ENCODE data around the gene LZIC. TPM values are rescaled to one million over a fixed set of nuclear protein-coding genes. Genes with fewer than 3 reads are reported as not detected.

The LZIC gene
- polyA plus RNA-seq, 1 experiment, result 9.1 TPM

DNA sequence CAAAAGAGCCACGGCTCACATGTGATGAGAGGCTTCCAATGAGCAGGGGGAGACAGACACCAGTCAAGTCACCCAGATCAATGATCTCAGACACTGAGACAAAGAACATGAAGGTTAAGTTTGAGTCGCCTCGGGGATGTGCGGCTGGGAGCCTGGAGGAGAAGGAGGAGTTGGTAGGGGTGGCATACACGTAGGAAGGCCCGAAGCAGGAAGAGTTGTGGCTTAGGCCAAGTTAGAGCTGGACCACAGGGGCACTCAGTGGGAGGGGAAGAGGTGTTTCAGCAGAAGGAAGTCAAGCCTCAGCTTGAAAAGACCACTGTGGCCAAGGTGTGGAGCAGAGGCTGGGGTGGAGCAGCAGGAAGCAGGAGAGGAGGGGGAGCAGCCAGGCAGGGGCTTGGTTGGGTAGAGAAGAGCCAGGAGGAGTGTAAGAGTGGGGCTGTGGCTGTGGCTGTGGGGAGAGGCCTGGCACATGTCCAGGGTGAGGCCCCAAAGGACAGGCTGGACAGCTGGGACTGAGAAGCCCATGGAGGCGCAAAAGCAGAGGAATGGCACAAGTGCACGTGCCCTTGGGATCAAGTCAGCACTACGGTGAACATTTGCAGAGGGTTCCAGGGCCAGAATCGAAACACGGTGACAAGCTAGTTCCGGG lies 60.8 kb downstream of the LZIC start:
- CTCF ChIA-PET, result no interaction called here
- Histone ChIP-seq H3K27me3 (ENCODE audit: control insufficient read depth, insufficient read depth, low read length) (no peaks in the 10 kb centered on the region), H3K36me3 (ENCODE audit: control insufficient read depth, insufficient read depth, low read length) (no peaks in the 10 kb centered on the region), H3K4me3 (ENCODE audit: low read depth, low read length) (no peak overlapping the region)
- TF ChIP-seq, protein P1, sequence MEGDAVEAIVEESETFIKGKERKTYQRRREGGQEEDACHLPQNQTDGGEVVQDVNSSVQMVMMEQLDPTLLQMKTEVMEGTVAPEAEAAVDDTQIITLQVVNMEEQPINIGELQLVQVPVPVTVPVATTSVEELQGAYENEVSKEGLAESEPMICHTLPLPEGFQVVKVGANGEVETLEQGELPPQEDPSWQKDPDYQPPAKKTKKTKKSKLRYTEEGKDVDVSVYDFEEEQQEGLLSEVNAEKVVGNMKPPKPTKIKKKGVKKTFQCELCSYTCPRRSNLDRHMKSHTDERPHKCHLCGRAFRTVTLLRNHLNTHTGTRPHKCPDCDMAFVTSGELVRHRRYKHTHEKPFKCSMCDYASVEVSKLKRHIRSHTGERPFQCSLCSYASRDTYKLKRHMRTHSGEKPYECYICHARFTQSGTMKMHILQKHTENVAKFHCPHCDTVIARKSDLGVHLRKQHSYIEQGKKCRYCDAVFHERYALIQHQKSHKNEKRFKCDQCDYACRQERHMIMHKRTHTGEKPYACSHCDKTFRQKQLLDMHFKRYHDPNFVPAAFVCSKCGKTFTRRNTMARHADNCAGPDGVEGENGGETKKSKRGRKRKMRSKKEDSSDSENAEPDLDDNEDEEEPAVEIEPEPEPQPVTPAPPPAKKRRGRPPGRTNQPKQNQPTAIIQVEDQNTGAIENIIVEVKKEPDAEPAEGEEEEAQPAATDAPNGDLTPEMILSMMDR (IDR thresholded peaks at IDR 0.05; ENCODE audit: insufficient read depth, low read depth, low read length), result no peak
- POLR2A ChIA-PET, result interaction anchor here (0.6 kb wide), 1 partner anchor 34 kb away, joined by 3 read pairs; no protein-coding TSS in a partner anchor
- no peak for DNase-seq (ENCODE audit: low read depth)

DNA sequence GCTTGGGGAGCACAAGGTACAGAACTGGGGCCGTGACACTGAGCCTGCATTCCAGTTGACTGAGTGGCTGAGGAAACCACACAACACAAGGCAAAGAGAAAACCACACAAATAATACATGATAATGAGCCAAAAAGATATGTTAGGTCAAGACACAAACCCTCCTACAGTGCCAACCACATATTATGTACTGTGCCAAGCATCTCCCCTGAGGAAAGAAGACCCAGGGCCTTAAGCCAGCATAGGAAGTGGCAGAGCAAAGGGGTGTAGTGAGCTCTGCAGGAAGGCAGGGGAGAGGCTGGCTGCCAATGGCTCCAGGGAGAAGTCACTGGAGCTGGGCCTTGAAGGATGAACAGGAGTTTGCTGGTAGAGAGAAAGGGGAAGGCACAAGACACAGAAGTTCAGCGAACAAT lies 61.3 kb downstream of the LZIC start:
- no peak for DNase-seq (ENCODE audit: low read depth)
- CTCF ChIA-PET, result no interaction called here
- H3K4me3 ChIP-seq (ENCODE audit: low read depth, low read length), result no peak overlapping the region
- no peaks in the 10 kb centered on the region for H3K27me3 ChIP-seq (ENCODE audit: control insufficient read depth, insufficient read depth, low read length)
- no peaks in the 10 kb centered on the region for H3K36me3 ChIP-seq (ENCODE audit: control insufficient read depth, insufficient read depth, low read length)
- POLR2A ChIA-PET, result interaction anchor here (0.6 kb wide), 1 partner anchor 35 kb away, joined by 3 read pairs; no protein-coding TSS in a partner anchor
- TF ChIP-seq, protein P1 (IDR thresholded peaks at IDR 0.05; ENCODE audit: insufficient read depth, low read depth, low read length), result no peak

Small RNA genes within 50 kb of the gene (small RNA-seq; reads per million reads assigned to genes)
- 2.7 reads per million, percentile 32 among the genes with 10 or more reads in this experiment for gene MIR5697 (ENCODE audit: insufficient read length, low read depth, low replicate concordance)

Other genes starting within 250 kb of the LZIC start
- 25.9 and 34.3 TPM in 2 replicates for gene CLSTN1, start 119.4 kb downstream of the LZIC start, polyA plus RNA-seq (2011; rRNA removed)
- gene CTNNBIP1, start 33.1 kb downstream of the LZIC start, polyA plus RNA-seq (2011; rRNA removed), result 20.5 and 25.5 TPM in 2 replicates
- gene NMNAT1, start 84 bp upstream of the LZIC start, polyA plus RNA-seq (2011; rRNA removed), result 9.8 and 12.4 TPM in 2 replicates
- 0.42 and 0.50 TPM in 2 replicates for gene RBP7, start 53.8 kb upstream of the LZIC start, polyA plus RNA-seq (2011; rRNA removed)
- gene UBE4B, start 89.6 kb upstream of the LZIC start, polyA plus RNA-seq (2011; rRNA removed), result 18.2 and 19.4 TPM in 2 replicates